Middle frontal gyrus (tissue), 1 donor: ENCODE measurements around the gene C1orf50.
A peak's percentile ranks its signal among the peaks of the same experiment; 100 is the strongest.
"Not testable (repeated sequence)": the region's sequence is repeated elsewhere in the genome, so short reads cannot be mapped to it uniquely, and the experiment has no call there.

Source experiments
- DNase-seq: peaks from one replicate; pipeline ENCODE4 v3.0.0-alpha.2; 2015; ENCODE audit warnings: low spot score; ENCODE audit errors: extremely low spot score

Gene C1orf50

GRCh38 chr1:42766741-42767509 is at the start of gene C1orf50, which contains the start of gene P3H1:
Gene C1orf50, plus strand, starts transcription at chr1:42767249. Its CDS starts 63 bp downstream, at chr1:42767312.
Gene P3H1, minus strand, starts transcription at chr1:42767028. Its CDS starts 57 bp downstream, at chr1:42766971.
- DNase-seq, result peak; percentile 100

DNA sequence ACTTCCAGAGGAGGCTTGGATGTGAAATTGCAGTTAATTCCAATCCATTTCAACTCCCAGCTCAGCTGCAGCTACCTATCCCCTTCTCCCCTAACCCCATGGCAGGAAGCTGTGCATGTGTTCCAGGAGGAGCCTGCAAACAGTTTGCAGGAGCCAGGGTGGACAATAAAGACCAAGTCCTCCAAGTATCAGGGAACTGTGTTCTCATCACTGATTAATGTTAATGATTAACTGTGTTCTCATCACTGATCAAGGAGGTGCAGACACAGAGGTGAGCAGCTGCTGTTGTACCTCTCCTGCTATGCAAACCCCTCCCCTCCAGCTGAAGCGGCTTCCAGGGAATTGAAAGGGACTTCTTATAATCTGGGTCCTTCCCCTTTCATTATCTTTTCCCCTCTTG is 46.2 kb upstream of the C1orf50 start:
- no peak for DNase-seq

- no peak for DNase-seq
These were observed 45.1 kb upstream of the C1orf50 start for GRCh38 chr1:42721926-42722325.

DNA sequence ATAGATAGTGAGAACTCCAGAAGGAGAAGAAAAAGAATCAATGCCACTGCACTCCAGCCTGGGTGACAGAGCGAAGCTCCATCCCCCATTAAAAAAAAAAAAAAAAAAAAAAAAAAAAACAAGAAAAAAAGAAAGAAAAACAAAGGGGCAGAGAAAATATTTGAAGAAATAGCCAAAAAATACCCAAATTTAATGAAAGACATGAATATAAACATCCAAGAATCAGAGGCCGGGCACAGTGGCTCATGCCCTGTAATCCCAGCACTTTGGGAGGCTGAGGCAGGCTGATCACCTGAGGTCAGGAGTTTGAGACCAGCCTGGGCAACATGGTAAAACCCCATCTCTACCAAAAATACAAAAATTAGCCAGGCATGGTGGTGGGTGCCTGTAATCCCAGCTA is 44.6 kb upstream of the C1orf50 start:
- not testable (repeated sequence) for DNase-seq

GRCh38 chr1:42723511-42723910 is 43.5 kb upstream of the C1orf50 start:
- DNase-seq, result no peak

GRCh38 chr1:42725820-42726219 is 41.2 kb upstream of the C1orf50 start:
- DNase-seq, result not testable (repeated sequence)

DNA sequence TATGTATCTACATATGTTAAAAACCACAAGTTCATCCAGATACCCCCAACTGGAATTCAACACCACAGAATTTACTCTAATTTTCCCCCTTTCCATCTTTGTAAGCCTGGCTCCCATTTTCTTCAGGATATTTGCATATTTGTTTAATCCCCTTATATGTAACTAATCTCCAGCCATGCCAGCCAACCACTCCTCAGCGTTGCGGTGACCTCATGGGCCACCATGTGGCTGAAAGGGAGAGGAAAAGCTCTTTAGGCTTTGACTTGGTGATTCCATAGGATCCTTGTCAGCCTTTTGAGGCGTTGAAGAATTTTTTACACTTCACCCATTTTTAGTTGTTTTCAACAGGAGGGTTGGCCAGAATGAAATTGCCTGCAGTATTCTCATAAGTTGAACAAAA is 37.0 kb upstream of the C1orf50 start:
- DNase-seq, result no peak

DNA sequence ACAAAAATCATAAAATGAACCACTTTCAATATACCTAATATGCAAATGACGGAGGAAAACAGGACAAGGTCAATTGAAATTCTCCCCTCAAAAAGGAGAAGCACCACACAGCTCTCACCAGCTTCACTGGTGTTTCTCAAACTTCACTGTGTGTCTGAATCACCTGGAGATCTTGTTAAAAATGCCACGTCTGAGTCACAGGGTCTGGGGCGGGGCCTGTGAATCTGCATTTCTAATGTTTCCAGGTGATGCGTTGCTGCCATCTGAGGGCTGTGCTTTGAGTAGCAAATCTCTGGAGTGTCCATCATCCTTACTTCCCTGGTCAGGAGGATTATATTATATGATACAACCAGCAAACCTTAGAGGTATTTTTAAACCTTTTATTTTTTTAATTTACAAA is 36.1 kb upstream of the C1orf50 start:
- DNase-seq, result no peak

DNA sequence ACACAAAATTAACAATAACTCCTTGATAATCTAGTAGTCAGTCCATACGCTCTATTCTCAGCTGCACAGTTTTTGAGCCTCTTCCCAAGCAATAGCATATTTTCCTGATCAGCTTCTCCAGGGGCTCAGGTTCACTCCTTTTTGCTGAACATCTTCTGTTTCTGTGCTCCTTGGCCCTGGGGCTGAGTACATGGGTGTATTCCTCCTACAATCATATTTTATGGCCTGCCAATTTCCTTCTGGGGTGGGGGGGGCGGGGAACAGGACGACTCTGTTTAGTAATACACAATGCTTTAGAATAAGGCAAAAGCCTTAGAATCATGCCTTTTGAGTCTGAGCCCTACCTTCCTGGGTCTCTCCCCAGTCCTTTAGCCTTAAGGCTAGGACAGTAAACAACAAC is 35.5 kb upstream of the C1orf50 start:
- DNase-seq, result no peak

GRCh38 chr1:42732126-42732680 is 34.8 kb upstream of the C1orf50 start:
- no peak for DNase-seq

DNA sequence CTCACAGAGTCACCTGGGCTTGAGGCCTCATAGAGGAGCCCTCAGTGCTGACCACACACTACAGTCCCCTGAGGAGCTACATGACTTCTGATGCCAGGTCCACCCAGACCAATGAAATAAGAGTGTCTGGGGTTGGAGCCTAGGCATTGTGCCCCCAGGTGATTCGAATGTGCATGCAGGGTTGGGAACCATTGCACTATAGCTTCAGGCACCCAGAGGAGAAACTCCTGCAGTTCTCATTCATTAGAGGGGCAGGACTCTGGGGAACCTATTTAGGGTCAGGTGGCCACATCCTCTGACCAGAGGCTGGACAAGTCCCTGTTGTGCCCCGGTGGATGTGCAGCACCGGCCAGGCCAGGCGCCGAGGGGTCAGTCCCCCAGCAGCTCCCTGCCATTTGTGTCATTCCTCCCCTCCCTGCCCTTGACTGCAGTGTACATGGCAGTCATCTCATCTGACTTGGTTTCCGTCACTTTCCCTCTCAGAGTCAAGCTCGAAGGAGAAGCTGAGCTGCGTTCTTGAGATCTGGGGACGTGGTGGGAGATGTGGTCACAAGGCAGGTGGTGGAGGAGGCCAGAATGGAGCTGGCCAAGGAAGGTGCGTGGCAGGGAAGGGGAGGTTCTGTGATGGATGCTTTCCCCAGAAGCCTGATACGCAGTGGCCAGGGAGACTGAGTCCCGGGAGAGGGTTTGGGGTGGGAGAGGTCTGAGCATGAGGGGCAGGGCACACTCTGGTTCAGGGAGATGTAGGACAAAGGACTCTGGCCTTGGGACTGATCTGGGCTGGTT is 33.4 kb upstream of the C1orf50 start:
- no peak for DNase-seq

DNA sequence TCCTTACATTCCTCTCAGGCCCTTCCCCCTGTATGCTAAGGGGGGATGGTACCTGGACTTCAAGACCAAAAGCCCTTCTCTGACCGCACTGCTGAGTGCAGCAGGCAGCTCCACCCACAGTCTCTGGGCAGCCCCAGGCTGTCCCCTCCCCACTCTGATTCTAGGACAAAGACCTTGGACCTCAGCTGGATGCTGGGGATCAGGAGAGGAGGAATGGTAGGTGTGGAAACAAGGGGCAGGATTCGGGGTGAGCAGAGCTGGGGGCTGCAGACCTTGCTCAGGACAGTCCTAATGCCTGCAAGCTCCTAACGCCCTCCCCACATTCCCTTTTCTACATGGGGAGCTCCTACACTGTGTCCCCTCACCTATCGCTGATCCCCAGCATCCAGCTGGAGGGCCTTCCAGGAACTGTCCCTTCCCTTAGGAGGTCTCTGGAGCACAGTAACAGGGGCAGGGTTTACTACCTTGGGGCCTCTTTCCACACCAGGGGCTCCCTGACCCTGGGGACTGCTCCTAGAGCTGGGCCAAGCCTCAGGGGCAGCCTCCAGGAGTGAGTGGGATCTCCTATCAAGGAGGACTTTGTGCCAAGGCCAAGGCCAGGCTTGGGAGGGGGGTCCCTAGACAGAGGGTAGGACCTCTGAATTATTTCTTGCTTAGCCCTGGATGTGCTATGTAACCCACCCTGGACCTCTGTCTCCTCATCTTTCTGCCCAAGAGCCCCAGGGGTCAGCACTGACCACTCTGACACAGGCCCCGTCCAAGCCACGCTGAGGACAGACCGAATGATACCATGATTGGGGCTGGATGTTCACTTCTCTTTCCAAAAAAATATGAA is 32.6 kb upstream of the C1orf50 start:
- DNase-seq, result no peak

DNA sequence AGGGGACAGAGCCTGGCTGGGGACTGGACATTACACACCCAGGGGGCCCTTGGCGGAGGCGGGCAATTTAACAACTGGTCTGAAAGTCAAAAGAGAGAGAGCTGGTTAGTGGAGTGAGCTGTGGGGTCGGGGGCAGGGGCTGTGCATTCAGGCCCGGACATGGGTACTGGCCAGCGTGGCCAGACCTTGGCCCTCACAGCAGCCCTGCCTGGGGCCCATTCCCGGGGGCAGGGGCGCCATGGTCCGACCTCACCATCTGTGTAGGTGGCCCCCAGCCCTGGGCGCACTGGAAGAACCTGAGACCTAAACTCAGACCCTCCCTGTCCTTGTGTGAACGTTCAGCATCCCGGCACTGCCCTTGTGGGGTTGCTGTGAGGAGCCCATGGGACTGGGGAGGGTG is 32.0 kb upstream of the C1orf50 start:
- no peak for DNase-seq

DNA sequence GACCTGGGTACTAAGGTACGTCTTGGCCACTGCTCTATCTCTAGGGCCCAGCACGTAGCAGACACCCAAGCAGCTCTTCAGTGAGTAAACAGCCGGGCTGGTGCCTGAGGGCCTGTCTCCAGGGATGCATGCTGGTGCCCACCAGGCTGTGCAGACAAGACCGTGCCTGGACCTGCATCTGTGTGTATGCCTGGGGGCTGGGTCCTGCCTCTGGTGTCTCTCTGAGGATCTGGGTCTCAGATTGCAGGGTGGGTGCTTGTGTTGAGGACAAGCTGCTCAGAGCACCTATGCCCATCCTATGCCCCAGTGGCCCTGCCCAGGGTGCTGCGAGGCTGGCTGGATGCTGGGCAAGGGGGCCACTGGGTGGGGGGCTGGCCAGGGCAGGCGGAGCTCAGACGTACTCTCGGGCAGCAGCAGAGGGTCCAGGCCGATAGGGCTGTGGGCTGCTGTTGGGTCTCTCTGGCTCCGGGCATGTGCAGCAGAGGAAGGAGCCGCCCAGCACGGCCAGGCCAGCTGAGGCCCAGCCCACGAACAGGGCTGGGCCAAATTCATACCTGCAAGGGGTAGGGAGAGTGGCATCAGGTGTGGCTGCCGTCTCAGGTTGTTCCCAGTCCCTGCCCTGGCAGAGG is 31.5 kb upstream of the C1orf50 start:
- no peak for DNase-seq

DNA sequence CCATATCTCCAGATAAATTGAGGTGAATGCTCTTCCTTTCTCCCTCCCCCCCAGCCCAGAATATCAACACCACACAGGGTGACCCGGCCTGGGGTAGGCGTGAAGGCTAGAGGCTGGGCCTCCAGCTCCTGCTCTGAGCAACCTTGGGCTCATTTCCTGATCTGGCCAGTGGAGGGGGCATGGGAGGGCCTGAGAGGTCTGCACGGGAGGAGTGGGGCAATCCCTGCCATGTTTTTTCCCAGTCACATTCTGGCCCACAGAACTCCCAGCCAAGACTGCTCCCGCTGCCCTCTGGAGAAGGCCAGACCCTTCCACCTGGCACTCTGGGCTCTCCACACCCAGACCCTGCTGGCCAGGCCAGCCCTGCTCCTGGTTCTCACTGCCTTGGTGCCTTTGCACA is 30.9 kb upstream of the C1orf50 start:
- no peak for DNase-seq

- DNase-seq, result no peak
These were observed 30.4 kb upstream of the C1orf50 start for GRCh38 chr1:42736571-42737200.

DNA sequence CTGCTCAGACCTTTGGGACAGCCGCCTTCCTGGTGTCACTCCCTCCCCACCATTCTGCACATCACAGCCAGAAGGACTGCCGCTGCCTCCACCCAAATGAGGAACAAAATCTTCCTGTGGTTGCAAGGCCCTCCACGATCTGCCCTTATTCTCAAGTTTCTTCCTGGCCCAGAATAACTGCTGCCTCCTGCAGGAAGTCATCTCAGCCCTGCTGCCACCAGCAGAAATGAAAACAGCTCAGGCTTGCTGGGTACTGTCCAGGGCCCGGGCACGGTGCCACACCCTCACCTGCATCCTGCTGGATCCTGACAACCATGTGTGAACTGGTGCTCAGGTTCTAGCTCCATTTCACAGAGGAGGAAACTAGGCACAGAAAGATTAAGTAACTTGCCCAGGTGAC is 29.8 kb upstream of the C1orf50 start:
- DNase-seq, result no peak

DNA sequence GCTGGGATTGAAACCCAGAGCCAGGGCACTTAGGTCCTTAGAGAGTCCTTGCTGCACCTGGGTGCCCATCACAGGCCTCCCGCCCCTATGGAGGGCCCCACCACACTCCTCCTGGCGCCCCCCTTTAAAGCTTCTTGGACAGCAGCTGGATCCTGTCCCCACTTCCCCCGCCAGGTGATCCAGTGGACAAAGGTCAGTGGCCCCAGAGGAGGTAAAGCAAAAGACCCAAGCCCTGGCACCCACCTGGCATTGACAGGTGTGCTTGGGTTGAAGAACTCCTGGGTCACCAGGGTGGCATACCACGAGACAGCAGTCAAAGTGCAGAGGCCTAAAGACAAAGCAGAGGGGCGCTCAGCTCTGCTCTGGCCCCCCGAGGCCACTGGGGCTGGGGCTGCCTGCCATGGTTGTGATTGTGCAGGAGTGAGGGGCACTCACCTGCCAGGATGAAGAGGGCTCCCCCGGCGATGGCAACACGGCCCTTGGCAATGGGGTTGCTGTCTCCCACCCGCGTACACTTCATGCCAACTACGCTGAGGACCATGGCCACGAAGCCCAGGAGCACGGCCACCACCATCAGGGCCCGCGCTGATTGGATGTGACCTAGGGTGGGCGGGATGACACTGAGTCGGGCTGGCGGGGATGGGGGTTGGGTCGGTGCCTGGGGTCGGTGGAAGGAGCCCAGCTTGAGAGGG is 28.9 kb upstream of the C1orf50 start:
- DNase-seq, result no peak

- DNase-seq, result no peak
These were observed 28.3 kb upstream of the C1orf50 start for GRCh38 chr1:42738678-42739226.
